Activated T-cell treated with anti-CD3 and anti-CD28 coated beads, Interleukin-2, amount 50 U/mL, for 24 hours (primary cell): Measurements from ENCODE around the gene OR7G3.

ENCODE experiments used
- DNase-seq: peaks from one replicate; pipeline ENCODE4 v3.0.0-alpha.2; 2020
- H3K27ac Mint-ChIP-seq: 2 replicates; pipeline ENCODE4 v1.8.0; 2020; ENCODE audit warnings: mild to moderate bottlenecking, mixed read lengths
- H3K27me3 Mint-ChIP-seq: 2 replicates; pipeline ENCODE4 v1.8.0; 2020; ENCODE audit warnings: mixed read lengths
- H3K36me3 Mint-ChIP-seq: 2 replicates; pipeline ENCODE4 v1.8.0; 2020; ENCODE audit warnings: low read depth, mixed read lengths
- H3K4me1 Mint-ChIP-seq: 2 replicates; pipeline ENCODE4 v1.8.0; 2020; ENCODE audit warnings: low read depth, mixed read lengths
- H3K4me3 Mint-ChIP-seq: 2 replicates; pipeline ENCODE4 v1.8.0; 2020; ENCODE audit warnings: mild to moderate bottlenecking, moderate library complexity, mixed read lengths
- H3K9me3 Mint-ChIP-seq: 2 replicates; pipeline ENCODE4 v1.8.0; 2020; ENCODE audit warnings: mixed read lengths

OR7G3 gene

GRCh38 chr19:9126900-9127405 lies at the start of gene OR7G3:
OR7G3 (minus strand) TSS chr19:9126950; CDS start chr19:9126950, 0 bp downstream.
- Mint-ChIP-seq H3K36me3 (no peaks in the 10 kb centered on the region), H3K27me3 (peaks cover 41% of the 10 kb centered on the region), H3K4me3 (no peak within 1 kb of the TSS), H3K27ac (no peak within 1 kb of the TSS), H3K4me1 (peaks cover 4% of the 10 kb centered on the region), H3K9me3 (no peaks in the 10 kb centered on the region)
- no peak for DNase-seq

GRCh38 chr19:9175326-9175725 lies 48.6 kb upstream of the OR7G3 start:
- peaks cover 4% of the 10 kb centered on the region for H3K9me3 Mint-ChIP-seq
- peaks cover 24% of the 10 kb centered on the region for H3K36me3 Mint-ChIP-seq
- H3K27ac Mint-ChIP-seq: no peak overlapping the region
- H3K4me1 Mint-ChIP-seq: no peaks in the 10 kb centered on the region
- H3K27me3 Mint-ChIP-seq: no peaks in the 10 kb centered on the region
- no peak for DNase-seq
- no peak overlapping the region for H3K4me3 Mint-ChIP-seq

GRCh38 chr19:9171393-9171991 lies 44.7 kb upstream of the OR7G3 start:
- Mint-ChIP-seq H3K9me3 (peaks cover 4% of the 10 kb centered on the region), H3K4me3 (no peak overlapping the region), H3K27me3 (no peaks in the 10 kb centered on the region), H3K4me1 (no peaks in the 10 kb centered on the region), H3K36me3 (peaks cover 28% of the 10 kb centered on the region), H3K27ac (no peak overlapping the region)
- no peak for DNase-seq

GRCh38 chr19:9166846-9167245 lies 40.1 kb upstream of the OR7G3 start:
- H3K4me1 Mint-ChIP-seq: no peaks in the 10 kb centered on the region
- H3K27me3 Mint-ChIP-seq: no peaks in the 10 kb centered on the region
- peaks cover 54% of the 10 kb centered on the region for H3K36me3 Mint-ChIP-seq
- peaks cover 10% of the 10 kb centered on the region for H3K9me3 Mint-ChIP-seq
- DNase-seq: no peak
- H3K4me3 Mint-ChIP-seq: no peak overlapping the region
- no peak overlapping the region for H3K27ac Mint-ChIP-seq

- peaks cover 70% of the 10 kb centered on the region for H3K36me3 Mint-ChIP-seq
- no peaks in the 10 kb centered on the region for H3K27me3 Mint-ChIP-seq
- no peak overlapping the region for H3K27ac Mint-ChIP-seq
- H3K4me1 Mint-ChIP-seq: no peaks in the 10 kb centered on the region
- peaks cover 24% of the 10 kb centered on the region for H3K9me3 Mint-ChIP-seq
- H3K4me3 Mint-ChIP-seq: no peak overlapping the region
- DNase-seq: no peak
These were observed 38.5 kb upstream of the OR7G3 start for GRCh38 chr19:9165261-9165660.

GRCh38 chr19:9161427-9161826 lies 34.7 kb upstream of the OR7G3 start:
- Mint-ChIP-seq H3K36me3 (peaks cover 95% of the 10 kb centered on the region), H3K4me1 (no peaks in the 10 kb centered on the region), H3K9me3 (peaks cover 34% of the 10 kb centered on the region), H3K27me3 (no peaks in the 10 kb centered on the region), H3K4me3 (no peak overlapping the region), H3K27ac (no peak overlapping the region)
- DNase-seq: no peak

- H3K4me3 Mint-ChIP-seq: no peak overlapping the region
- H3K4me1 Mint-ChIP-seq: peaks cover 8% of the 10 kb centered on the region
- H3K36me3 Mint-ChIP-seq: peaks cover 97% of the 10 kb centered on the region
- H3K27ac Mint-ChIP-seq: no peak overlapping the region
- no peaks in the 10 kb centered on the region for H3K27me3 Mint-ChIP-seq
- H3K9me3 Mint-ChIP-seq: peaks cover 47% of the 10 kb centered on the region
- no peak for DNase-seq
These were observed 33.1 kb upstream of the OR7G3 start for GRCh38 chr19:9159891-9160290.

GRCh38 chr19:9156304-9156703 lies 29.6 kb upstream of the OR7G3 start:
- peaks cover 51% of the 10 kb centered on the region for H3K9me3 Mint-ChIP-seq
- H3K36me3 Mint-ChIP-seq: peaks cover 99% of the 10 kb centered on the region
- no peak overlapping the region for H3K27ac Mint-ChIP-seq

GRCh38 chr19:9155591-9155990 lies 28.8 kb upstream of the OR7G3 start:
- Mint-ChIP-seq H3K27me3 (no peaks in the 10 kb centered on the region), H3K9me3 (peaks cover 50% of the 10 kb centered on the region), H3K4me1 (peaks cover 38% of the 10 kb centered on the region), H3K27ac (peak overlapping the region; percentile 72), H3K4me3 (no peak overlapping the region), H3K36me3 (peaks cover 99% of the 10 kb centered on the region)
- no peak for DNase-seq

More at GRCh38 chr19:9156304-9156703, 29.6 kb upstream of the OR7G3 start:
- no peak for DNase-seq
- Mint-ChIP-seq H3K27me3 (no peaks in the 10 kb centered on the region), H3K4me3 (no peak overlapping the region), H3K4me1 (peaks cover 31% of the 10 kb centered on the region)

GRCh38 chr19:9151367-9151766 lies 24.6 kb upstream of the OR7G3 start:
- H3K27ac Mint-ChIP-seq: no peak overlapping the region
- H3K36me3 Mint-ChIP-seq: peaks cover 100% of the 10 kb centered on the region
- no peak overlapping the region for H3K4me3 Mint-ChIP-seq
- DNase-seq: no peak
- H3K27me3 Mint-ChIP-seq: no peaks in the 10 kb centered on the region
- peaks cover 76% of the 10 kb centered on the region for H3K4me1 Mint-ChIP-seq
- peaks cover 54% of the 10 kb centered on the region for H3K9me3 Mint-ChIP-seq

GRCh38 chr19:9150650-9151049 lies 23.9 kb upstream of the OR7G3 start:
- H3K4me1 Mint-ChIP-seq: peaks cover 79% of the 10 kb centered on the region
- no peak overlapping the region for H3K27ac Mint-ChIP-seq
- peaks cover 98% of the 10 kb centered on the region for H3K36me3 Mint-ChIP-seq
- H3K9me3 Mint-ChIP-seq: peaks cover 49% of the 10 kb centered on the region
- DNase-seq: no peak
- no peaks in the 10 kb centered on the region for H3K27me3 Mint-ChIP-seq
- H3K4me3 Mint-ChIP-seq: no peak overlapping the region

GRCh38 chr19:9149997-9150396 lies 23.2 kb upstream of the OR7G3 start:
- Mint-ChIP-seq H3K27me3 (no peaks in the 10 kb centered on the region), H3K9me3 (peaks cover 49% of the 10 kb centered on the region), H3K4me1 (peaks cover 76% of the 10 kb centered on the region), H3K36me3 (peaks cover 98% of the 10 kb centered on the region), H3K4me3 (no peak overlapping the region), H3K27ac (no peak overlapping the region)
- DNase-seq: no peak

- no peak overlapping the region for H3K4me3 Mint-ChIP-seq
- peaks cover 76% of the 10 kb centered on the region for H3K4me1 Mint-ChIP-seq
- no peaks in the 10 kb centered on the region for H3K27me3 Mint-ChIP-seq
- H3K36me3 Mint-ChIP-seq: peaks cover 98% of the 10 kb centered on the region
- H3K9me3 Mint-ChIP-seq: peaks cover 52% of the 10 kb centered on the region
- no peak overlapping the region for H3K27ac Mint-ChIP-seq
- no peak for DNase-seq
These were observed 21.9 kb upstream of the OR7G3 start for GRCh38 chr19:9148697-9149096.

- no peak for DNase-seq
- peaks cover 47% of the 10 kb centered on the region for H3K9me3 Mint-ChIP-seq
- H3K4me3 Mint-ChIP-seq: no peak overlapping the region
- peaks cover 79% of the 10 kb centered on the region for H3K4me1 Mint-ChIP-seq
- H3K27me3 Mint-ChIP-seq: no peaks in the 10 kb centered on the region
- peaks cover 95% of the 10 kb centered on the region for H3K36me3 Mint-ChIP-seq
- no peak overlapping the region for H3K27ac Mint-ChIP-seq
These were observed 20.1 kb upstream of the OR7G3 start for GRCh38 chr19:9146882-9147281.

GRCh38 chr19:9144920-9145319 lies 18.2 kb upstream of the OR7G3 start:
- DNase-seq: no peak
- no peak overlapping the region for H3K27ac Mint-ChIP-seq
- peaks cover 72% of the 10 kb centered on the region for H3K4me1 Mint-ChIP-seq
- peaks cover 93% of the 10 kb centered on the region for H3K36me3 Mint-ChIP-seq
- no peaks in the 10 kb centered on the region for H3K27me3 Mint-ChIP-seq
- peaks cover 33% of the 10 kb centered on the region for H3K9me3 Mint-ChIP-seq
- H3K4me3 Mint-ChIP-seq: no peak overlapping the region
